HL-60 (cell line): ENCODE data around the gene KNSTRN.

ENCODE experiments used
- CTCF ChIP-seq: IDR thresholded peaks from one replicate; pipeline ENCODE4 v1.5.1; 2011; ENCODE audit warnings: low read length, control low read depth, inconsistent platforms; ENCODE audit not compliant: insufficient read depth
- POLR2AphosphoS5 ChIP-seq: IDR thresholded peaks from 2 replicates; pipeline ENCODE4 v1.6.1; 2012; ENCODE audit warnings: low read depth
- SPI1 ChIP-seq: IDR thresholded peaks from 2 replicates; pipeline ENCODE4 v1.6.1; 2012; ENCODE audit warnings: low read depth, mild to moderate bottlenecking, borderline replicate concordance
- TF ChIP-seq, protein P1 (sequence below): IDR thresholded peaks from 2 replicates; pipeline ENCODE4 v1.6.1; 2012; ENCODE audit warnings: low read depth; ENCODE audit not compliant: insufficient replicate concordance

- no peak for TF ChIP-seq POLR2AphosphoS5
- TF ChIP-seq CTCF, result no peak
- TF ChIP-seq, protein P1, sequence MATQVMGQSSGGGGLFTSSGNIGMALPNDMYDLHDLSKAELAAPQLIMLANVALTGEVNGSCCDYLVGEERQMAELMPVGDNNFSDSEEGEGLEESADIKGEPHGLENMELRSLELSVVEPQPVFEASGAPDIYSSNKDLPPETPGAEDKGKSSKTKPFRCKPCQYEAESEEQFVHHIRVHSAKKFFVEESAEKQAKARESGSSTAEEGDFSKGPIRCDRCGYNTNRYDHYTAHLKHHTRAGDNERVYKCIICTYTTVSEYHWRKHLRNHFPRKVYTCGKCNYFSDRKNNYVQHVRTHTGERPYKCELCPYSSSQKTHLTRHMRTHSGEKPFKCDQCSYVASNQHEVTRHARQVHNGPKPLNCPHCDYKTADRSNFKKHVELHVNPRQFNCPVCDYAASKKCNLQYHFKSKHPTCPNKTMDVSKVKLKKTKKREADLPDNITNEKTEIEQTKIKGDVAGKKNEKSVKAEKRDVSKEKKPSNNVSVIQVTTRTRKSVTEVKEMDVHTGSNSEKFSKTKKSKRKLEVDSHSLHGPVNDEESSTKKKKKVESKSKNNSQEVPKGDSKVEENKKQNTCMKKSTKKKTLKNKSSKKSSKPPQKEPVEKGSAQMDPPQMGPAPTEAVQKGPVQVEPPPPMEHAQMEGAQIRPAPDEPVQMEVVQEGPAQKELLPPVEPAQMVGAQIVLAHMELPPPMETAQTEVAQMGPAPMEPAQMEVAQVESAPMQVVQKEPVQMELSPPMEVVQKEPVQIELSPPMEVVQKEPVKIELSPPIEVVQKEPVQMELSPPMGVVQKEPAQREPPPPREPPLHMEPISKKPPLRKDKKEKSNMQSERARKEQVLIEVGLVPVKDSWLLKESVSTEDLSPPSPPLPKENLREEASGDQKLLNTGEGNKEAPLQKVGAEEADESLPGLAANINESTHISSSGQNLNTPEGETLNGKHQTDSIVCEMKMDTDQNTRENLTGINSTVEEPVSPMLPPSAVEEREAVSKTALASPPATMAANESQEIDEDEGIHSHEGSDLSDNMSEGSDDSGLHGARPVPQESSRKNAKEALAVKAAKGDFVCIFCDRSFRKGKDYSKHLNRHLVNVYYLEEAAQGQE, result no peak
- no peak for TF ChIP-seq SPI1
Measured at GRCh38 chr15:40435710-40436089, 53.2 kb downstream of the KNSTRN start.
